ENCODE data around the gene NOXO1.

Gene NOXO1

GRCh38 chr16:1981398-1981836 lies at the start of gene NOXO1:
NOXO1 (minus strand) TSS chr16:1981469; CDS start chr16:1981179, 290 bp downstream.
- DNase-seq (ENCODE audit: low read depth in 2 of 2, low spot score in 1 of 2) = no peak

GRCh38 chr16:2030036-2030435 lies 48.8 kb upstream of the NOXO1 start:
- DNase-seq (ENCODE audit: low read depth in 2 of 2, low spot score in 1 of 2) = no peak

- no peak for DNase-seq (ENCODE audit: low read depth in 2 of 2, low spot score in 1 of 2)
These were observed 48.1 kb upstream of the NOXO1 start for GRCh38 chr16:2029350-2029749.

GRCh38 chr16:2028620-2029220 lies 47.5 kb upstream of the NOXO1 start:
- no peak for DNase-seq (ENCODE audit: low read depth in 2 of 2, low spot score in 1 of 2)

GRCh38 chr16:2028146-2028545 lies 46.9 kb upstream of the NOXO1 start:
- DNase-seq (ENCODE audit: low read depth in 2 of 2, low spot score in 1 of 2) = no peak

- DNase-seq (ENCODE audit: low read depth in 2 of 2, low spot score in 1 of 2) = no peak
These were observed 46.0 kb upstream of the NOXO1 start for GRCh38 chr16:2027024-2028010.

- DNase-seq (ENCODE audit: low read depth in 2 of 2, low spot score in 1 of 2) = no peak
These were observed 45.3 kb upstream of the NOXO1 start, which contains the start of gene NHERF2 for GRCh38 chr16:2026461-2027023. NHERF2 (plus strand) TSS chr16:2026902; CDS start chr16:2027006, 104 bp downstream.

- no peak for DNase-seq (ENCODE audit: low read depth in 2 of 2, low spot score in 1 of 2)
These were observed 44.7 kb upstream of the NOXO1 start for GRCh38 chr16:2025878-2026460.

GRCh38 chr16:2025251-2025650 lies 44.0 kb upstream of the NOXO1 start:
- no peak for DNase-seq (ENCODE audit: low read depth in 2 of 2, low spot score in 1 of 2)

GRCh38 chr16:2024032-2024420 lies 42.8 kb upstream of the NOXO1 start:
- no peak for DNase-seq (ENCODE audit: low read depth in 2 of 2, low spot score in 1 of 2)

GRCh38 chr16:2023092-2024031 lies 42.1 kb upstream of the NOXO1 start:
- peak; percentile 89 to 93 for DNase-seq (ENCODE audit: low read depth in 2 of 2, low spot score in 1 of 2)

GRCh38 chr16:2022723-2023091 lies 41.4 kb upstream of the NOXO1 start:
- DNase-seq (ENCODE audit: low read depth in 2 of 2, low spot score in 1 of 2) = no peak

- DNase-seq (ENCODE audit: low read depth in 2 of 2, low spot score in 1 of 2) = no peak
These were observed 38.9 kb upstream of the NOXO1 start for GRCh38 chr16:2019921-2020831.

- DNase-seq (ENCODE audit: low read depth in 2 of 2, low spot score in 1 of 2) = no peak
These were observed 38.2 kb upstream of the NOXO1 start, which contains the start of gene NPW for GRCh38 chr16:2019518-2019920. NPW (plus strand) TSS chr16:2019785.

GRCh38 chr16:2016407-2016922 lies 35.2 kb upstream of the NOXO1 start:
- DNase-seq (ENCODE audit: low read depth in 2 of 2, low spot score in 1 of 2) = no peak

GRCh38 chr16:2015947-2016208 lies 34.6 kb upstream of the NOXO1 start:
- no peak for DNase-seq (ENCODE audit: low read depth in 2 of 2, low spot score in 1 of 2)

GRCh38 chr16:2015117-2015946 lies 34.1 kb upstream of the NOXO1 start:
- no peak for DNase-seq (ENCODE audit: low read depth in 2 of 2, low spot score in 1 of 2)

GRCh38 chr16:2013527-2013926 lies 32.3 kb upstream of the NOXO1 start:
- DNase-seq (ENCODE audit: low read depth in 2 of 2, low spot score in 1 of 2) = no peak
